Cardiac muscle cell (in vitro differentiated cells and primary cell): ENCODE measurements around the gene EXOC3. TPM values are rescaled to one million over a fixed set of nuclear protein-coding genes. Genes with fewer than 3 reads are reported as not detected.
"Not testable (repeated sequence)": the region's sequence is repeated elsewhere in the genome, so short reads cannot be mapped to it uniquely, and the experiment has no call there.

ENCODE experiments used
- DNase-seq, 2 donors: peaks; one replicate each; pipeline versions ENCODE4 v3.0.0 to v3.0.0-alpha.2; 2010 to 2017; ENCODE audit warnings: low read depth in 1 of 2, low spot score in 1 of 2
- H3K27ac ChIP-seq: fragments of 200-600 bp; sonication (generic); 2 replicates; pipeline ENCODE4 v1.5.1; 2016
- H3K27me3 ChIP-seq: fragments of 200-600 bp; sonication (generic); 2 replicates; pipeline ENCODE4 v1.6.0; 2016; ENCODE audit warnings: control low read depth
- H3K36me3 ChIP-seq: fragments of 200-600 bp; sonication (generic); 2 replicates; pipeline ENCODE4 v1.5.1; 2016; ENCODE audit warnings: control low read depth
- H3K4me1 ChIP-seq: fragments of 200-600 bp; sonication (generic); 2 replicates; pipeline ENCODE4 v1.8.1; 2017; ENCODE audit warnings: low read depth, mild to moderate bottlenecking, mixed run types
- H3K4me3 ChIP-seq: fragments of 200-600 bp; sonication (generic); 2 replicates; pipeline ENCODE4 v1.5.1; 2016; ENCODE audit warnings: mild to moderate bottlenecking
- H3K9me3 ChIP-seq: fragments of 200-600 bp; sonication (generic); 2 replicates; pipeline ENCODE4 v1.5.1; 2017; ENCODE audit warnings: low read depth, mild to moderate bottlenecking, control low read depth
- CTCF ChIP-seq: IDR thresholded peaks from 2 replicates; pipeline ENCODE4 v1.5.1; 2012; ENCODE audit warnings: low read depth, mild to moderate bottlenecking, low read length
- polyA plus RNA-seq: library from polyadenylated mRNA; unstranded; fragments of >200 nt; fragmentation: Nextera tagmentation; extraction: Ambion mirVana; gene quantifications from 2 replicates; pipeline ENCODE4 v1.2.1, GENCODE V29; 2016
- total RNA-seq: library from RNA; depleted of rRNA; stranded (reverse); fragments of >200 nt; gene quantifications from 2 replicates; pipeline ENCODE4 v1.2.3, GENCODE V29; 2016

Gene EXOC3
- total and polyA plus RNA-seq, 2 experiments from 2014 or later = 34.8 to 56.4 TPM

GRCh38 chr5:471750-472058 lies 28.7 kb downstream of the EXOC3 start:
- Histone ChIP-seq H3K4me1 (peaks cover 14% of the 10 kb centered on the region), H3K36me3 (no peaks in the 10 kb centered on the region), H3K27ac (no peak overlapping the region), H3K4me3 (peak overlapping the region; percentile 58), H3K27me3 (peaks cover 18% of the 10 kb centered on the region), H3K9me3 (no peaks in the 10 kb centered on the region)
- DNase-seq = no peak
- TF ChIP-seq CTCF = no peak

- peak; percentile 20 to 26 for DNase-seq
- Histone ChIP-seq H3K36me3 (no peaks in the 10 kb centered on the region), H3K9me3 (no peaks in the 10 kb centered on the region), H3K4me1 (peaks cover 14% of the 10 kb centered on the region), H3K4me3 (peak overlapping the region; percentile 58), H3K27me3 (peaks cover 18% of the 10 kb centered on the region), H3K27ac (peak overlapping the region; percentile 48)
- TF ChIP-seq CTCF = no peak
Observed at GRCh38 chr5:472076-472655, 29.2 kb downstream of the EXOC3 start.

- Histone ChIP-seq H3K4me3 (peak overlapping the region; percentile 88), H3K4me1 (peaks cover 14% of the 10 kb centered on the region), H3K9me3 (no peaks in the 10 kb centered on the region), H3K27ac (peak overlapping the region; percentile 48), H3K27me3 (peaks cover 18% of the 10 kb centered on the region), H3K36me3 (no peaks in the 10 kb centered on the region)
- DNase-seq = peak; percentile 82 to 94
- TF ChIP-seq CTCF = no peak
Observed at GRCh38 chr5:472656-473550, 29.9 kb downstream of the EXOC3 start.

- DNase-seq = peak; percentile 38 to 64
- no peak for TF ChIP-seq CTCF
Observed at GRCh38 chr5:473551-474192, 30.7 kb downstream of the EXOC3 start.

GRCh38 chr5:474232-474839 lies 31.4 kb downstream of the EXOC3 start:
- not testable (repeated sequence) for H3K27ac ChIP-seq, DNase-seq, H3K9me3 ChIP-seq, H3K36me3 ChIP-seq
- Histone ChIP-seq H3K4me1 (peaks cover 14% of the 10 kb centered on the region), H3K27me3 (peaks cover 18% of the 10 kb centered on the region), H3K4me3 (peak overlapping the region; percentile 88)

More at GRCh38 chr5:473551-474192, 30.7 kb downstream of the EXOC3 start:
- no peaks in the 10 kb centered on the region for H3K9me3 ChIP-seq
- no peaks in the 10 kb centered on the region for H3K36me3 ChIP-seq
- peaks cover 14% of the 10 kb centered on the region for H3K4me1 ChIP-seq
- H3K4me3 ChIP-seq = peak overlapping the region; percentile 88
- H3K27me3 ChIP-seq = peaks cover 18% of the 10 kb centered on the region
- no peak overlapping the region for H3K27ac ChIP-seq
